Testis (tissue), 2 donors: Measurements from ENCODE around the gene SEC22A.

ENCODE experiments used
- CTCF ChIP-seq, 3 experiments: fragments of 450-650 bp in 2 of 3; fragments of 200-600 bp in 1 of 3; sonication (generic) in 1 of 3; IDR thresholded peaks; one replicate each; pipeline ENCODE4 v1.5.1; 2016 to 2019; ENCODE audit warnings: antibody characterized with exemption in 3 of 3, mild to moderate bottlenecking in 2 of 3, moderate library complexity in 1 of 3
- POLR2A ChIP-seq: fragments of 450-650 bp; IDR thresholded peaks from one replicate; pipeline ENCODE4 v1.6.1; 2017; ENCODE audit warnings: antibody characterized with exemption, mild to moderate bottlenecking, moderate library complexity

- TF ChIP-seq CTCF (IDR thresholded peaks at IDR 0.05) = no peak
- no peak for TF ChIP-seq POLR2A
These were observed 112.9 kb downstream of the SEC22A start for GRCh38 chr3:123314359-123315270.
